Hippocampal formation (tissue), 2 donors: ENCODE results near the gene PMM1.
"Not testable (repeated sequence)": the region's sequence is repeated elsewhere in the genome, so short reads cannot be mapped to it uniquely, and the experiment has no call there.

Source experiments
- DNase-seq, 2 donors: peaks; one replicate each; lab custom pipeline; 2025; lab: John Stamatoyannopoulos, UW

Gene PMM1

GRCh38 chr22:41563051-41563711, 26.5 kb downstream of the PMM1 start:
- DNase-seq = no peak

DNA sequence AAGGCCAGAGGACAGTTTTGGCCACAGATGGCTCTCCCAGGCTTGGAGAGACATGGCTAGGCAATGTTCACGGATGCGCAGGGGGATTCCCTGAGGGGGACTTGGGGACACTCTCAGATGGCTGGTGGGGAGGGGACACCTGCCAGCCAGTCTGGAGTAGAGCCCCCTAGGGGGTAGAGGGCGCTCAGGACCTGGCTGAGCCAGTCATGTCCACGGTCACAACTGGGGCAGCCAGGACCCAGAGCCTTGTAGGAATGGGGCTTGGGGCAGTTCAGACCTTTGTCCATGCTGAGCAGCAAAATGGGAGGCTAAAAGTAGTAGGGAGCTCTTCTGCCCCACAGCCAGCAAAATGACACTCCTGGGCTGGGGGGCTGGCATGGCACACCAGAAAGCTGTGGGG, 27.2 kb downstream of the PMM1 start:
- no peak for DNase-seq

- DNase-seq = no peak
These were observed 27.9 kb downstream of the PMM1 start for GRCh38 chr22:41561788-41562187.

DNA sequence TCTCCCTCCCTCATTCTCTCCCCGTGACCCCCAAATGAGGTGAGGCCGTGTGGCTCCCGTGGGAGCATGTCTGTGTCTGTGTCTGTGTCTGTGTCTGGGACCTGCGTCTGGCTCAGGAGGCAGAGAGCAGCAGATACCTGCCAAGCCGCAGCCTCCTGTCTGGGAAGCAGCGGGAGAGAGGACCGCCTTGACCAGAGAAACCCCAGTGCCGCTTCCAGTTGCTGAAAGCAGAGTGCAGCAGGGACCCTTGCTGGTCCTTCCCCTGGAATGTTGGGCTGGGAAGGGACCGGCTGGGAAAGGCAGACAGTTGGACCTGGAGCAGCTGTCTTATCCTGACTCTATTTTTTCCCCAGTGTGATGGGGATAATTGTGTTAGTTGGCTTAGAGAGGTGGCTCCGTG, 28.3 kb downstream of the PMM1 start:
- DNase-seq = no peak

DNA sequence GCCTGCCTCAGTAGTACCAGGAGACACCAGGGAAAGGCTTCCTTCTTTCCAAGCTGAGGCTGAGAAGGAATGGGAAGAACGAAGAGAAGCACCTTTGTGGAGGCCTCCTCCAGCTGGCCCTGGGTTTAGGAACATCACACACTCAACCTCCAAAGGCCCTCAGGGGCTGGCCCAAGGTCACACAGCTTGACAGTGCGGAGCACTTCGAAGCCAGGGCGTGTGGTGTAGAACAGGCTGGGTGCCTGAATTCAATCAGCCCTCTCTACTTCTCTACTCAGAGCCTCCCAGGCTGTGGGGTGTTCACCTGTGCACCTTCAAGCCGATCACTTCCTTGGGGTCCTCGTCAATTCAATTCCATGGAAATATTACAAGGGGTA, 29.6 kb downstream of the PMM1 start:
- no peak for DNase-seq

- not testable (repeated sequence) for DNase-seq
These were observed 31.4 kb downstream of the PMM1 start for GRCh38 chr22:41558241-41558630.

DNA sequence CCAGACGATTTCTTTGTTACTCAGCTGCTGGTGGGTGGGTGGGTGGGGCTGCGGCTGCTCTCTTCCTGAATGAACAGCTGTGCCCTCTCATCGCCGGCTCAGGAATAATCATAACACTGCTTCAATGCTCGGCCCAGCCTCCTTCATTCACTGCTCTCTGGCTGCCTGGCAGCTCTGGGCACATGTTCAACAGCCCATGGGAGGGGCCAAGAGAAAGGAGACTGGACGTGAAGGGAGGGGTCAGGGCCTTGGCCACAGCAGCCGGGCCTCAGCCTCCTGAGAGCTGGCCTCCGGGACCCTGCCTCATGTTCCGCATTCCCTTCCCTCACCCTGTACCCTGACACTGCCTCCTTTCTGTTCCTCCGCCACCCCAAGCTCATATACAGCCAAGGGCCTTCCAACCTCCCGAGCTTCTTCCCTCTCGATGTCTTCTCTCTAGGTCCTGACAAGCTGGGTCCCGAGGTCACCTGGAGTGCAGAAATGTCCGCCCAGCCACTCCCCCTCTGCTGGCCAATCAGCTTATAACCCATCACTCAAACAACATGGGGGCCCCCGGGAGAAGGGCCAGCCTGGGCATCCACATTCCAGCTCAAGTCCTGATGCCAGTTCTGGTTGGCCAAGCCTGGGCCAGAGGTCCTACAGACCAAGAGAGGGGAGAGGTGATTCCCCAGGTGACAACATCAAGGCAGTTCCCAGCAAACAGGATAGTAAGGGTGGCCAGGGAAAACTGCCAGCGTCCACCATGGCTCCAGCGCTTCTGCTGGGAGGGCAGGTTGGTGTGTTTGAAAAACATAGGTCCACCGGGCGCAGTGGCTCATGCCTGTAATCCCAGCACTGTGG, 32.0 kb downstream of the PMM1 start:
- DNase-seq = peak; percentile 45 to 47

- no peak for DNase-seq
These were observed 33.1 kb downstream of the PMM1 start for GRCh38 chr22:41556561-41556960.

GRCh38 chr22:41555325-41555982, 34.2 kb downstream of the PMM1 start:
- DNase-seq = no peak

GRCh38 chr22:41551877-41552582, 37.6 kb downstream of the PMM1 start:
- DNase-seq = no peak

- no peak for DNase-seq
These were observed 38.6 kb downstream of the PMM1 start for GRCh38 chr22:41550952-41551491.

GRCh38 chr22:41548830-41549211, 40.8 kb downstream of the PMM1 start:
- no peak for DNase-seq

DNA sequence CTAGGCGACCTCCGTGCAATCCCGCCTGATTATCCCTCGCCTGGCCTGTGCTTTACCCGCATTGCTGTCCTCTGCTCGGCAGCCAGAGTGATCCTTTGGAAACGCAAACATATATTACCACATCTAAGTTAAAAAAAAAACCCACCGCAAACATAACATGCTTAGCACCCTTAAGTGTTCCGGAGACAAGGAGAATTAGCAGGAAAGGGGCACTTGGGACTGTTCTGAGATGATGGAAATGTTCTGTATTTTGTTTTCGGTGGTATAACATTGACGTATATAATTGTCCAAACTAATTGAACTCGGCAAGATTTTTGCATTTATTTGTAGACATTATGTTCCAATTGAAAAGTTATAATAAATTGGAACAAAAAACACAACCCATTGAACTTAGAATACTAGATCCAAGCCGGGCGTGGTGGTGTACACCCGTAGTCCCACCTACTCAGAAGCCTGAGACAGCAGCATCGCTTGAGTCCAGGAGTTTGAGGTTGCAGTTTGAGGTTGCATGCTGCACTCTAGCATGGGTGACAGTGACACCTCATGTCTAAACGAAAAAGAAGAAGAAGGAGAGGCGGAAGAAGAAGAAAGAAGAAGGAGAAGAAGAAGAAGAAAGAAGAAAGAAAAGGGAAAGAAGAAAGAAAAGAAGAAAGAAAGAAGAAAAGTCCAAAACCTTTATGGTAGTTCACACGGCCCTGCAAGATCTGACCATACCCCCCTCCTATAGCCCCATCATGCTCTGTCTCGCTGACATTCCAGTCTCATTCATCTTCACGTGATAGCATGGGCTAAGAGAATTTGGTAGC, 44.8 kb downstream of the PMM1 start:
- no peak for DNase-seq

- peak; percentile 97 to 98 for DNase-seq
These were observed 45.6 kb downstream of the PMM1 start, which contains the start of gene POLR3H for GRCh38 chr22:41543854-41544670. TSS of gene POLR3H (minus strand) at chr22:41544470. CDS start at chr22:41544101, 369 bp downstream.

- no peak for DNase-seq
These were observed 47.4 kb downstream of the PMM1 start for GRCh38 chr22:41542224-41542623.

GRCh38 chr22:41541484-41541883, 48.2 kb downstream of the PMM1 start:
- DNase-seq = no peak

GRCh38 chr22:41540365-41540764, 49.3 kb downstream of the PMM1 start:
- no peak for DNase-seq

GRCh38 chr22:41540006-41540315, 49.7 kb downstream of the PMM1 start:
- DNase-seq = no peak

- DNase-seq = no peak
These were observed 50.3 kb downstream of the PMM1 start for GRCh38 chr22:41539146-41540005.
